ENCODE data around the gene PITPNC1. TPM values are rescaled to one million over a fixed set of nuclear protein-coding genes. Genes with fewer than 3 reads are reported as not detected.

PITPNC1 gene
- total RNA-seq, 1 donor from 2014 or later = 8.1 TPM

GRCh38 chr17:67438667-67439066 is 61.6 kb downstream of the PITPNC1 start:
- Histone ChIP-seq H3K27ac (no peak overlapping the region), H3K9me3 (no peaks in the 10 kb centered on the region), H3K36me3 (no peaks in the 10 kb centered on the region), H3K4me1 (peaks cover 12% of the 10 kb centered on the region), H3K4me3 (no peak overlapping the region), H3K27me3 (no peaks in the 10 kb centered on the region)
- DNase-seq (ENCODE audit: extremely low spot score in 2 of 2) = no peak
- intact Hi-C loops (cut with DNase I) = no loop called here
- TF ChIP-seq POLR2AphosphoS5 (IDR thresholded peaks at IDR 0.05; ENCODE audit: insufficient read depth in 1 of 2, low read depth in 1 of 2) = no peak
- TF ChIP-seq CTCF (IDR thresholded peaks at IDR 0.05) = no peak
- TF ChIP-seq POLR2A (IDR thresholded peaks at IDR 0.05) = no peak

GRCh38 chr17:67439269-67439668 is 62.2 kb downstream of the PITPNC1 start:
- TF ChIP-seq CTCF (IDR thresholded peaks at IDR 0.05) (no peak), POLR2A (IDR thresholded peaks at IDR 0.05) (no peak), POLR2AphosphoS5 (IDR thresholded peaks at IDR 0.05; ENCODE audit: insufficient read depth in 1 of 2, low read depth in 1 of 2) (no peak)
- no peak overlapping the region for H3K27ac ChIP-seq
- intact Hi-C loops (cut with DNase I) = no loop called here
- H3K4me1 ChIP-seq = peaks cover 18% of the 10 kb centered on the region
- DNase-seq (ENCODE audit: extremely low spot score in 2 of 2) = no peak
- no peaks in the 10 kb centered on the region for H3K9me3 ChIP-seq
- H3K4me3 ChIP-seq = no peak overlapping the region
- no peaks in the 10 kb centered on the region for H3K27me3 ChIP-seq
- H3K36me3 ChIP-seq = no peaks in the 10 kb centered on the region

GRCh38 chr17:67440277-67441051 is 63.4 kb downstream of the PITPNC1 start:
- intact Hi-C loops (cut with DNase I) = no loop called here
- DNase-seq (ENCODE audit: extremely low spot score in 2 of 2) = no peak
- no peaks in the 10 kb centered on the region for H3K9me3 ChIP-seq
- no peak overlapping the region for H3K4me3 ChIP-seq
- H3K36me3 ChIP-seq = no peaks in the 10 kb centered on the region
- H3K27me3 ChIP-seq = no peaks in the 10 kb centered on the region
- H3K4me1 ChIP-seq = peaks cover 24% of the 10 kb centered on the region
- TF ChIP-seq CTCF (IDR thresholded peaks at IDR 0.05) (no peak), POLR2AphosphoS5 (IDR thresholded peaks at IDR 0.05; ENCODE audit: insufficient read depth in 1 of 2, low read depth in 1 of 2) (no peak), POLR2A (IDR thresholded peaks at IDR 0.05) (no peak)
- peak overlapping the region; percentile 61 for H3K27ac ChIP-seq

- peak overlapping the region; percentile 61 for H3K27ac ChIP-seq
- peaks cover 24% of the 10 kb centered on the region for H3K4me1 ChIP-seq
- no peak for TF ChIP-seq POLR2A (IDR thresholded peaks at IDR 0.05)
- no peak for TF ChIP-seq CTCF (IDR thresholded peaks at IDR 0.05)
- TF ChIP-seq POLR2AphosphoS5 (IDR thresholded peaks at IDR 0.05; ENCODE audit: insufficient read depth in 1 of 2, low read depth in 1 of 2) = no peak
- H3K9me3 ChIP-seq = no peaks in the 10 kb centered on the region
- intact Hi-C loops (cut with DNase I) = no loop called here
- no peaks in the 10 kb centered on the region for H3K27me3 ChIP-seq
- DNase-seq (ENCODE audit: extremely low spot score in 2 of 2) = no peak
- no peak overlapping the region for H3K4me3 ChIP-seq
- no peaks in the 10 kb centered on the region for H3K36me3 ChIP-seq
Observed at GRCh38 chr17:67441052-67441895, 64.2 kb downstream of the PITPNC1 start.

- Histone ChIP-seq H3K9me3 (no peaks in the 10 kb centered on the region), H3K4me1 (peaks cover 24% of the 10 kb centered on the region), H3K36me3 (no peaks in the 10 kb centered on the region), H3K27ac (peak overlapping the region; percentile 61), H3K27me3 (no peaks in the 10 kb centered on the region), H3K4me3 (no peak overlapping the region)
- no peak for TF ChIP-seq POLR2A (IDR thresholded peaks at IDR 0.05)
- no peak for TF ChIP-seq CTCF (IDR thresholded peaks at IDR 0.05)
- TF ChIP-seq POLR2AphosphoS5 (IDR thresholded peaks at IDR 0.05; ENCODE audit: insufficient read depth in 1 of 2, low read depth in 1 of 2) = no peak
- no peak for DNase-seq (ENCODE audit: extremely low spot score in 2 of 2)
- intact Hi-C loops (cut with DNase I) = no loop called here
Observed at GRCh38 chr17:67441896-67442219, 64.8 kb downstream of the PITPNC1 start.
